ENCODE data around the gene BEAN1.

Gene BEAN1

GRCh38 chr16:66517586-66518263 is 90.6 kb downstream of the BEAN1 start:
- in situ Hi-C loops (cut with MboI; ENCODE audit: low sequenced_read_pairs) = no loop called here

- in situ Hi-C loops (cut with MboI; ENCODE audit: low sequenced_read_pairs) = no loop called here
Measured at GRCh38 chr16:66519482-66520373, 92.6 kb downstream of the BEAN1 start.

GRCh38 chr16:66520406-66521170 is 93.5 kb downstream of the BEAN1 start:
- in situ Hi-C loops (cut with MboI; ENCODE audit: low sequenced_read_pairs) = no loop called here

- in situ Hi-C loops (cut with MboI; ENCODE audit: low sequenced_read_pairs) = no loop called here
Measured at GRCh38 chr16:66521252-66521713, 94.2 kb downstream of the BEAN1 start.

- in situ Hi-C loops (cut with MboI; ENCODE audit: low sequenced_read_pairs) = no loop called here
Measured at GRCh38 chr16:66521951-66522771, 95.1 kb downstream of the BEAN1 start.

- in situ Hi-C loops (cut with MboI; ENCODE audit: low sequenced_read_pairs) = no loop called here
Measured at GRCh38 chr16:66522816-66523590, 95.9 kb downstream of the BEAN1 start.

- in situ Hi-C loops (cut with MboI; ENCODE audit: low sequenced_read_pairs) = no loop called here
Measured at GRCh38 chr16:66523861-66524354, 96.8 kb downstream of the BEAN1 start.

- in situ Hi-C loops (cut with MboI; ENCODE audit: low sequenced_read_pairs) = no loop called here
Measured at GRCh38 chr16:66524601-66525164, 97.6 kb downstream of the BEAN1 start.

GRCh38 chr16:66525396-66526180 is 98.5 kb downstream of the BEAN1 start:
- in situ Hi-C loops (cut with MboI; ENCODE audit: low sequenced_read_pairs) = no loop called here

GRCh38 chr16:66528294-66528693 is 101.2 kb downstream of the BEAN1 start:
- in situ Hi-C loops (cut with MboI; ENCODE audit: low sequenced_read_pairs) = no loop called here

- in situ Hi-C loops (cut with MboI; ENCODE audit: low sequenced_read_pairs) = no loop called here
Measured at GRCh38 chr16:66529475-66529874, 102.4 kb downstream of the BEAN1 start.

Data from HL-60/S4 treated with phorbol 12-myristate 13-acetate at 8.2 ng/mL for 4 days and 3 days (cell line).